LoVo (cell line): ENCODE measurements around the gene EPS15.
"Not testable (repeated sequence)": the region's sequence is repeated elsewhere in the genome, so short reads cannot be mapped to it uniquely, and the experiment has no call there.

ENCODE experiments used
- DNase-seq: peaks from one replicate; pipeline ENCODE4 v3.0.0-alpha.2; 2016; ENCODE audit warnings: low spot score

EPS15 gene

GRCh38 chr1:51519048-51519864, at the start of gene EPS15:
TSS of gene EPS15 (minus strand) at chr1:51519266. CDS start at chr1:51519231, 35 bp downstream.
- peak; percentile 82 for DNase-seq

- no peak for DNase-seq
Observed at GRCh38 chr1:51568231-51568935, 49.3 kb upstream of the EPS15 start.

- peak; percentile 6 for DNase-seq
Observed at GRCh38 chr1:51567653-51568052, 48.6 kb upstream of the EPS15 start.

GRCh38 chr1:51566260-51566659, 47.2 kb upstream of the EPS15 start:
- DNase-seq: no peak

GRCh38 chr1:51565009-51565408, 45.9 kb upstream of the EPS15 start:
- DNase-seq: no peak

- no peak for DNase-seq
Observed at GRCh38 chr1:51564124-51564523, 45.1 kb upstream of the EPS15 start.

GRCh38 chr1:51561702-51562101, 42.6 kb upstream of the EPS15 start:
- no peak for DNase-seq

GRCh38 chr1:51560895-51561294, 41.8 kb upstream of the EPS15 start:
- DNase-seq: not testable (repeated sequence)

GRCh38 chr1:51560034-51560433, 41.0 kb upstream of the EPS15 start:
- DNase-seq: no peak

GRCh38 chr1:51559501-51559900, 40.4 kb upstream of the EPS15 start:
- DNase-seq: no peak

- DNase-seq: no peak
Observed at GRCh38 chr1:51559064-51559500, 40.0 kb upstream of the EPS15 start.

- no peak for DNase-seq
Observed at GRCh38 chr1:51558375-51558924, 39.4 kb upstream of the EPS15 start.

- DNase-seq: no peak
Observed at GRCh38 chr1:51557168-51557567, 38.1 kb upstream of the EPS15 start.

GRCh38 chr1:51555866-51556619, 37.0 kb upstream of the EPS15 start:
- no peak for DNase-seq

GRCh38 chr1:51553911-51554310, 34.8 kb upstream of the EPS15 start:
- DNase-seq: no peak

GRCh38 chr1:51552929-51553807, 34.1 kb upstream of the EPS15 start:
- no peak for DNase-seq

GRCh38 chr1:51551848-51552296, 32.8 kb upstream of the EPS15 start:
- no peak for DNase-seq

GRCh38 chr1:51551081-51551480, 32.0 kb upstream of the EPS15 start:
- DNase-seq: no peak

- no peak for DNase-seq
Observed at GRCh38 chr1:51549901-51550300, 30.8 kb upstream of the EPS15 start.

GRCh38 chr1:51549016-51549619, 30.1 kb upstream of the EPS15 start:
- no peak for DNase-seq

- DNase-seq: no peak
Observed at GRCh38 chr1:51543858-51544257, 24.8 kb upstream of the EPS15 start.
